OCI-LY1 (cell line): Measurements from ENCODE around the gene LMBR1.

Experiments
- EZH2 ChIP-seq: fragments of 200-600 bp; sonication (generic), shearing (Covaris generic); IDR thresholded peaks from 2 replicates; pipeline ENCODE4 v1.8.0; 2017; ENCODE audit warnings: borderline replicate concordance, mixed run types, mild to moderate bottlenecking, antibody characterized with exemption, low read length, moderate library complexity, mixed read lengths
- TF ChIP-seq, protein P1 (sequence below): fragments of 200-600 bp; sonication (generic), shearing (Covaris generic); IDR thresholded peaks from 2 replicates; pipeline ENCODE4 v1.5.1; 2017; ENCODE audit warnings: mild to moderate bottlenecking, antibody characterized with exemption, low read length, moderate library complexity, mixed read lengths

DNA sequence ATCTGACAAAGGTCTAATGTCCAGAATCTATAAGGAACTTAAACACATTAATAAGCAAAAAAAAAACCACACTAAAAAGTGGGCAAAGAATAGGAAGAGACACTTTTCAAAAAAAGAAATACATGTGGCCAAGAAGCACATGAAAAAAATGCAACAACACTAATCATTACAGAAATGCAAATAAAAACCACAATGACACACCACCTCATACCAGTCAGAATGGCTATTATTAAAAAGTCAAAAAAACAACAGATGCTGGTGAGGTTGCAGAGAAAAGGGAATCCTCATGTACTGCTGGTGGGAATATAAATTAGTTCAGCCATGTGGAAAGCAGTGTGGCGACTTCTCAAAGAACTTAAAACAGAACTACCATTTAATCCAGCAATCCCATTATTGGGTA is 119.0 kb downstream of the LMBR1 start:
- no peak for TF ChIP-seq EZH2
- TF ChIP-seq, protein P1, sequence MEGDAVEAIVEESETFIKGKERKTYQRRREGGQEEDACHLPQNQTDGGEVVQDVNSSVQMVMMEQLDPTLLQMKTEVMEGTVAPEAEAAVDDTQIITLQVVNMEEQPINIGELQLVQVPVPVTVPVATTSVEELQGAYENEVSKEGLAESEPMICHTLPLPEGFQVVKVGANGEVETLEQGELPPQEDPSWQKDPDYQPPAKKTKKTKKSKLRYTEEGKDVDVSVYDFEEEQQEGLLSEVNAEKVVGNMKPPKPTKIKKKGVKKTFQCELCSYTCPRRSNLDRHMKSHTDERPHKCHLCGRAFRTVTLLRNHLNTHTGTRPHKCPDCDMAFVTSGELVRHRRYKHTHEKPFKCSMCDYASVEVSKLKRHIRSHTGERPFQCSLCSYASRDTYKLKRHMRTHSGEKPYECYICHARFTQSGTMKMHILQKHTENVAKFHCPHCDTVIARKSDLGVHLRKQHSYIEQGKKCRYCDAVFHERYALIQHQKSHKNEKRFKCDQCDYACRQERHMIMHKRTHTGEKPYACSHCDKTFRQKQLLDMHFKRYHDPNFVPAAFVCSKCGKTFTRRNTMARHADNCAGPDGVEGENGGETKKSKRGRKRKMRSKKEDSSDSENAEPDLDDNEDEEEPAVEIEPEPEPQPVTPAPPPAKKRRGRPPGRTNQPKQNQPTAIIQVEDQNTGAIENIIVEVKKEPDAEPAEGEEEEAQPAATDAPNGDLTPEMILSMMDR, result no peak
